Mammary epithelial cell (primary cell): Measurements from ENCODE around the gene FAM47C.

Source experiments
- CTCF ChIP-seq, 2 donors: IDR thresholded peaks in 1 of 2; conservative IDR thresholded peaks in 1 of 2; 2 replicates each; pipeline ENCODE4 v1.5.1; 2011 to 2012; ENCODE audit warnings: inconsistent platforms in 2 of 2, low read length in 2 of 2, mild to moderate bottlenecking in 2 of 2, control low read depth in 1 of 2, low read depth in 1 of 2; ENCODE audit not compliant: insufficient read depth in 1 of 2; ENCODE audit errors: extremely low read depth in 1 of 2
- EZH2 ChIP-seq: IDR thresholded peaks from 2 replicates; pipeline ENCODE4 v1.6.1; 2012; ENCODE audit warnings: low read length, inconsistent platforms, borderline replicate concordance

- TF ChIP-seq CTCF (conservative IDR thresholded peaks at IDR 0.05 in 1 of 2, IDR thresholded peaks at IDR 0.05 in 1 of 2; ENCODE audit: extremely low read depth in 1 of 2, insufficient read depth in 1 of 2, low read depth in 1 of 2, low read length in 2 of 2) (no peak), EZH2 (no peak)
Observed at GRCh38 chrX:37000140-37000539, 8.0 kb upstream of the FAM47C start.
